Cardiac fibroblast (primary cell): ENCODE data around the gene MAP2K2.
"Not testable (repeated sequence)": the region's sequence is repeated elsewhere in the genome, so short reads cannot be mapped to it uniquely, and the experiment has no call there.

Source experiments
- DNase-seq, 2 donors: peaks; one replicate each; pipeline versions ENCODE4 v3.0.0 to v3.0.0-alpha.2; 2010; ENCODE audit warnings: low read depth in 2 of 2
- H3K4me3 ChIP-seq, 2 donors: replicated peaks in 1 of 2; 1 replicate in 1 of 2; 2 replicates in 1 of 2; pipeline ENCODE4 v1.5.1; 2011; ENCODE audit warnings: low read depth in 2 of 2, low read length in 2 of 2, mild to moderate bottlenecking in 2 of 2, moderate library complexity in 1 of 2
- CTCF ChIP-seq: IDR thresholded peaks from one replicate; pipeline ENCODE4 v1.5.1; 2011; ENCODE audit warnings: low read depth, mild to moderate bottlenecking, low read length, inconsistent platforms

Gene MAP2K2

GRCh38 chr19:4123615-4124568 is at the start of gene MAP2K2:
Gene MAP2K2 (minus strand): TSS chr19:4124122. CDS start chr19:4123875, 247 bp downstream.
- TF ChIP-seq CTCF: no peak
- peak within 1 kb of the TSS; percentile 91 to 94 for H3K4me3 ChIP-seq
- DNase-seq: peak; percentile 93 to 94

GRCh38 chr19:4172861-4173473 is 49.0 kb upstream of the MAP2K2 start:
- no peak overlapping the region for H3K4me3 ChIP-seq
- TF ChIP-seq CTCF: no peak
- DNase-seq: peak; percentile 42 to 46

GRCh38 chr19:4171676-4172075 is 47.8 kb upstream of the MAP2K2 start:
- DNase-seq: no peak
- no peak for TF ChIP-seq CTCF
- no peak overlapping the region for H3K4me3 ChIP-seq

- no peak for DNase-seq
- no peak overlapping the region for H3K4me3 ChIP-seq
- no peak for TF ChIP-seq CTCF
Measured at GRCh38 chr19:4164262-4164661, 40.3 kb upstream of the MAP2K2 start.

GRCh38 chr19:4161415-4162077 is 37.6 kb upstream of the MAP2K2 start:
- H3K4me3 ChIP-seq: no peak overlapping the region
- no peak for DNase-seq
- TF ChIP-seq CTCF: no peak

GRCh38 chr19:4157971-4158370 is 34.0 kb upstream of the MAP2K2 start:
- H3K4me3 ChIP-seq, DNase-seq: not testable (repeated sequence)

- no peak overlapping the region for H3K4me3 ChIP-seq
- no peak for DNase-seq
- no peak for TF ChIP-seq CTCF
Measured at GRCh38 chr19:4157164-4157563, 33.2 kb upstream of the MAP2K2 start.
